Left renal cortex interstitium (tissue), 4 donors: Measurements from ENCODE around the gene SRSF8. TPM values are rescaled to one million over a fixed set of nuclear protein-coding genes. Genes with fewer than 3 reads are reported as not detected.

ENCODE experiments used
- polyA plus RNA-seq, 4 donors: library from polyadenylated mRNA; unstranded; fragments of 120-200 nt; gene quantifications; one replicate each; pipeline ENCODE4 v1.2.1, GENCODE V29; 2013; ENCODE audit not compliant: insufficient read length in 4 of 4

Gene SRSF8
- polyA plus RNA-seq, 4 donors, result 55.8 to 72.4 (median 64.6) TPM

Other genes starting within 250 kb of the SRSF8 start
- 100 to 1,000 TPM; 111 to 120 (median 115) TPM for gene CWC15, start 93.4 kb upstream of the SRSF8 start, polyA plus RNA-seq
- gene KDM4D, start 93.2 kb upstream of the SRSF8 start, polyA plus RNA-seq, result 1 to 10 TPM; 1.9 to 2.7 (median 2.2) TPM
- gene KDM4E, start 41.7 kb upstream of the SRSF8 start, polyA plus RNA-seq, result under 1 TPM; 0.14 to 0.44 (median 0.27) TPM
- gene KDM4F, start 17.5 kb upstream of the SRSF8 start, polyA plus RNA-seq, result not detected
- 10 to 100 TPM; 17.3 to 23.7 (median 19.5) TPM for gene ENDOD1, start 22.9 kb downstream of the SRSF8 start, polyA plus RNA-seq
- gene SESN3, start 164.3 kb downstream of the SRSF8 start, polyA plus RNA-seq, result 10 to 100 TPM; 66.6 to 78.9 (median 73.8) TPM